HTERT RPE-1 (cell line): Measurements from ENCODE around the gene CTSZ.
"Not testable (repeated sequence)": the region's sequence is repeated elsewhere in the genome, so short reads cannot be mapped to it uniquely, and the experiment has no call there.

ENCODE experiments used
- in situ Hi-C: fragments of 300-500 bp; cut with MboI; formaldehyde crosslinking; loops from 4 replicates; pipeline ENCODE4 v1.14.3; 2020; ENCODE audit warnings: low sequenced_read_pairs

CTSZ gene

GRCh38 chr20:59014680-59015389 lies 7.8 kb upstream of the CTSZ start:
- in situ Hi-C loops = no loop called here

- in situ Hi-C loops = no loop called here
Observed at GRCh38 chr20:59013959-59014608, 7.0 kb upstream of the CTSZ start.

- in situ Hi-C loops = no loop called here
Observed at GRCh38 chr20:59013031-59013951, 6.2 kb upstream of the CTSZ start.

- in situ Hi-C loops = not testable (repeated sequence)
Observed at GRCh38 chr20:59011874-59012157, 4.8 kb upstream of the CTSZ start.

- in situ Hi-C loops = no loop called here
Observed at GRCh38 chr20:59010995-59011873, 4.2 kb upstream of the CTSZ start.

- in situ Hi-C loops = no loop called here
Observed at GRCh38 chr20:59010321-59010994, 3.4 kb upstream of the CTSZ start.

GRCh38 chr20:59008715-59009336 lies 1.8 kb upstream of the CTSZ start:
- in situ Hi-C loops = no loop called here

- in situ Hi-C loops = no loop called here
Observed at GRCh38 chr20:59007665-59008511, 834 bp upstream of the CTSZ start.

- in situ Hi-C loops = no loop called here
Observed at GRCh38 chr20:59006167-59006863, 739 bp downstream of the CTSZ start.

- in situ Hi-C loops = no loop called here
Observed at GRCh38 chr20:59005523-59006166, 1.4 kb downstream of the CTSZ start.

- in situ Hi-C loops = no loop called here
Observed at GRCh38 chr20:59004763-59005522, 2.1 kb downstream of the CTSZ start.

GRCh38 chr20:59004493-59004762 lies 2.6 kb downstream of the CTSZ start:
- in situ Hi-C loops = no loop called here

- in situ Hi-C loops = no loop called here
Observed at GRCh38 chr20:59003836-59004492, 3.1 kb downstream of the CTSZ start.

- in situ Hi-C loops = no loop called here
Observed at GRCh38 chr20:59002874-59003399, 4.1 kb downstream of the CTSZ start.

- in situ Hi-C loops = no loop called here
Observed at GRCh38 chr20:59002388-59002787, 4.7 kb downstream of the CTSZ start.

GRCh38 chr20:59001449-59002171 lies 5.4 kb downstream of the CTSZ start:
- in situ Hi-C loops = no loop called here
